GM18526 (cell line): ENCODE data around the gene SPDYE5.
"Not testable (repeated sequence)": the region's sequence is repeated elsewhere in the genome, so short reads cannot be mapped to it uniquely, and the experiment has no call there.

ENCODE experiments used
- POLR2A ChIP-seq: IDR thresholded peaks from 3 replicates; pipeline ENCODE4 v1.6.1; 2011; ENCODE audit not compliant: insufficient read length; ENCODE audit errors: extremely low read depth

The SPDYE5 gene, protein sequence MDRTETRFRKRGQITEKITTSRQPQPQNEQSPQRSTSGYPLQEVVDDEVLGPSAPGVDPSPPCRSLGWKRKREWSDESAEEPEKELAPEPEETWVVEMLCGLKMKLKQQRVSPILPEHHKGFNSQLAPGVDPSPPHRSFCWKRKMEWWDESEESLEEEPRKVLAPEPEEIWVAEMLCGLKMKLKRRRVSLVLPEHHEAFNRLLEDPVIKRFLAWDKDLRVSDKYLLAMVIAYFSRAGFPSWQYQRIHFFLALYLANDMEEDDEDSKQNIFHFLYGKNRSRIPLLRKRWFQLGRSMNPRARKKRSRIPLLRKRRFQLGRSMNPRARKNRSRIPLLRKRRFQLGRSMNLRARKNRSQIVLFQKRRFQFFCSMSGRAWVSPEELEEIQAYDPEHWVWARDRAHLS

DNA sequence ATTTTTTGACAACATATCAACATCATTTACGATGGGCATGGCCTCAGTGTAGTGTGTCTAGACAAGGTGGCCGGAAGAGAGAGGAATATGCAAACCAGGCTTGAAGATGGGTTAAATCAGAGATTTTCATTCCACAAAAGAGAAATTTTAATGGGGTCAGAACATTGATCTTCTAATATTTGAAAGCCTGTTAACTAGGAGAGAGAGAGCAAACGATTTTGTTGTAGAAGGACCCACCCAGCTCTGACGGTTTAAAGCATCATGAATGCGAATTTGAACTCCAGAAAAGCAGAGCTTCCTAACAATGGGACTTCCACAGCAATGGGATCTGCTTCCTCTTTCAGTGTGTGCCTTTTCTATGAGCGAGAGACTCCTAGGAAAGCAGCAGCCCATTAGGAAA lies at the start of gene SPDYE5:
Gene SPDYE5 (plus strand): TSS at position 301 of the 400 bp plus-strand sequence. CDS start 1,728 bp downstream, outside the sequence.
- TF ChIP-seq POLR2A, result not testable (repeated sequence)

GRCh38 chr7:75485979-75486643 lies 6.0 kb upstream of the SPDYE5 start, which contains the start of gene POM121C:
Gene POM121C, minus strand, starts transcription at chr7:75486299. Its CDS starts 44,803 bp downstream, at chr7:75441496.
- peak; percentile 65 for TF ChIP-seq POLR2A

GRCh38 chr7:75531359-75531821 lies 39.3 kb downstream of the SPDYE5 start:
- no peak for TF ChIP-seq POLR2A

GRCh38 chr7:75532639-75533038 lies 40.5 kb downstream of the SPDYE5 start:
- no peak for TF ChIP-seq POLR2A

- TF ChIP-seq POLR2A, result no peak
Measured at GRCh38 chr7:75533926-75534325, 41.8 kb downstream of the SPDYE5 start.

DNA sequence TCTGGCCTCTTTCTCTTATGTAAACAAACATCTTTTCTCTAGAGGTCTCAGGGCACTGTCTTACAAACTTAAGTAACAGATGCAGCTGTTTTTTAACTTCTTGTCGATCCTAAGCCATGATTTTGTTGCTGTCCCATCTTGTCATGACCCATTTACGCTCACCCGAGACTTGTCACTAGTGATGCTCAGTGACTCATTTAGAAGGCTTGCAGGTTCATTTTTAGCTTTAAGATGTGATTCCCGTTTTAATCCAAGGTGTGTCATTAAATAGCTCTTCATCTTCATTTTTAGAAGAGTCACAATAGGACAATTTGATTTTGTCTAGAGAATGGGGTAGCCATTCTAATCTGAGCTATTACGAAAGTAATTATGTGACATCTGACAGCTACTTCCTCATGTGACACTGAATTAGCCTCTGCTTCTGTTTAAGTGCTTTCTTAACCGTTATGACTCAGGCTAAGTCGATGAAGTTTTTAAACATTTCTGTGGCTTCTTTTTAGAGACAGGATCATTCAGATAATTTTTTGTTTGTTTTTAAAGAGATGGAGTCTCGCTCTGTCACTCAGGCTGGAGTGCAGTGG lies 42.7 kb downstream of the SPDYE5 start:
- TF ChIP-seq POLR2A, result no peak

DNA sequence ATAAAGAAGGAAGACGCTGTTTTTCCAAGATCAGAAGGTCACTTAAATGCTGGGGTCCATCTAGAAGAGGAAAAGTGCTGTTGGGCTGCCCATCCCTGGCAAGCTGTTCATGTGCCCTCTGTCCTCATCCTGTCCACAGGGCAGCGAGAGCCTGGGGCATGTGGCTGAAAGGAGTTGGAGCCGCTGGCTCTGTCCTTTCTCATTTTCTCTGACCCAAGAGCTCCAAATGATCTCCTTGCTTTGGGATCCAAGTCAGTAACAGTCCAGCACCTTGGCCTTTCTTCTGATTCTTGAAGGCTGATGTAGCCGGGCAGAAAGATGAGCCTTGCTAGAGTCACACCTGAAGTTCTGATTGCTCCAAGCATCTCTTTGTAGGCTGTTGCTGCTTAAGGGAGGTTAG lies 44.4 kb downstream of the SPDYE5 start:
- no peak for TF ChIP-seq POLR2A

GRCh38 chr7:75536940-75537538 lies 44.9 kb downstream of the SPDYE5 start:
- no peak for TF ChIP-seq POLR2A

GRCh38 chr7:75537731-75538130 lies 45.6 kb downstream of the SPDYE5 start:
- no peak for TF ChIP-seq POLR2A

GRCh38 chr7:75546237-75547015 lies 54.3 kb downstream of the SPDYE5 start:
- TF ChIP-seq POLR2A, result no peak
